MCF 10A (cell line): ENCODE data around the gene PIGP. TPM values are rescaled to one million over a fixed set of nuclear protein-coding genes. Genes with fewer than 3 reads are reported as not detected.
"Not testable (repeated sequence)": the region's sequence is repeated elsewhere in the genome, so short reads cannot be mapped to it uniquely, and the experiment has no call there.

Source experiments
- BruUV-seq: library from RNA; stranded (reverse); fragments of 400-500 nt; replicated peaks from 2 replicates; lab custom pipeline; 2021; lab: Mats Ljungman, UMichigan
- CTCF ChIA-PET: fragments of 300-600 bp; sonication (Branson Sonifier 250); formaldehyde crosslinking; extraction: SDS; loops from one replicate; lab custom pipeline; 2021; ENCODE audit warnings: antibody characterized with exemption, inconsistent platforms; lab: Yijun Ruan, JAX
- POLR2A ChIA-PET: fragments of 300-600, 350-650 bp; sonication (Branson Sonifier 250); formaldehyde crosslinking; extraction: SDS; loops from one replicate; lab custom pipeline; 2020; ENCODE audit warnings: antibody characterized with exemption, inconsistent platforms; lab: Yijun Ruan, JAX
- DNase-seq: peaks from one replicate; pipeline ENCODE4 v3.0.0-alpha.2; 2018; ENCODE audit not compliant: unreplicated experiment
- H3K27ac Mint-ChIP-seq: one replicate; pipeline ENCODE4 v1.8.0; 2022; ENCODE audit warnings: mild to moderate bottlenecking, low read depth, mixed read lengths; ENCODE audit not compliant: unreplicated experiment
- H3K27me3 Mint-ChIP-seq: one replicate; pipeline ENCODE4 v1.8.0; 2022; ENCODE audit warnings: mixed read lengths; ENCODE audit not compliant: insufficient read depth, unreplicated experiment
- H3K36me3 Mint-ChIP-seq: one replicate; pipeline ENCODE4 v1.8.0; 2022; ENCODE audit warnings: mild to moderate bottlenecking, moderate library complexity, mixed read lengths; ENCODE audit not compliant: insufficient read depth, unreplicated experiment
- H3K4me1 Mint-ChIP-seq: one replicate; pipeline ENCODE4 v1.8.0; 2022; ENCODE audit warnings: mixed read lengths; ENCODE audit not compliant: insufficient read depth, unreplicated experiment
- H3K4me3 Mint-ChIP-seq: one replicate; pipeline ENCODE4 v1.8.0; 2022; ENCODE audit warnings: mild to moderate bottlenecking, moderate library complexity, mixed read lengths; ENCODE audit not compliant: unreplicated experiment
- H3K9me3 Mint-ChIP-seq: one replicate; pipeline ENCODE4 v1.8.0; 2022; ENCODE audit warnings: mixed read lengths; ENCODE audit not compliant: unreplicated experiment
- CTCF ChIP-seq: fragments of 200-600 bp; IDR thresholded peaks from one replicate; pipeline ENCODE4 v1.8.0; 2022; ENCODE audit warnings: antibody characterized with exemption, mild to moderate bottlenecking; ENCODE audit not compliant: unreplicated experiment
- intact Hi-C: fragments of 100-400 bp; cut with micrococcal nuclease; formaldehyde crosslinking; loops from 2 replicates; pipeline ENCODE4 v1.14.1; 2022
- total RNA-seq: library from RNA; stranded (reverse); gene quantifications from 2 replicates; pipeline ENCODE4 v1.2.3, GENCODE V29; 2022

The PIGP gene
- total RNA-seq, 1 experiment from 2014 or later: 29.8 TPM

GRCh38 chr21:37041706-37042271 lies 31.1 kb downstream of the PIGP start:
- H3K4me3 Mint-ChIP-seq: no peak overlapping the region
- H3K27me3 Mint-ChIP-seq: no peaks in the 10 kb centered on the region
- DNase-seq: no peak
- no peaks in the 10 kb centered on the region for H3K9me3 Mint-ChIP-seq
- intact Hi-C loops: no loop called here
- no peak overlapping the region for H3K27ac Mint-ChIP-seq
- CTCF ChIA-PET: no interaction called here
- no peaks in the 10 kb centered on the region for H3K36me3 Mint-ChIP-seq
- POLR2A ChIA-PET: no interaction called here
- H3K4me1 Mint-ChIP-seq: peaks cover 5% of the 10 kb centered on the region
- TF ChIP-seq CTCF: no peak
- no TSS peak for BruUV-seq

DNA sequence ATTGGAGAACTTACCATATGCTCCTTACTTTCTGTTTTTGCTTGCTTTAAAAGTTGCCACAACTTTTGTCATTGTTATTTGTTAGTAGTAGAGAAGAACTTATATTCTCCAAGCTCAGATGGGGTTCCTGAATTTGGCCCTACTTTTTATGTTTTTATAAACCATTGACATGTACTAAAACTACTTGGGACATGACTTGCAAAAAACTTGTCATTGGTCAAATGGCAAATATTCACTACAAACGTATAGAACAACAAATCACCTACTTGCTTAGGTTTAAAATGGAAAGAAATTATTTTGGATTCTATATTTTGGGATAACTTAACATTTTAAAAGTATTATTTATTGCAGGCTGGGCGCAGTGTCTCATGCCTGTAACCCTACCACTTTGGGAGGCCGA lies 32.7 kb downstream of the PIGP start:
- no peaks in the 10 kb centered on the region for H3K9me3 Mint-ChIP-seq

DNA sequence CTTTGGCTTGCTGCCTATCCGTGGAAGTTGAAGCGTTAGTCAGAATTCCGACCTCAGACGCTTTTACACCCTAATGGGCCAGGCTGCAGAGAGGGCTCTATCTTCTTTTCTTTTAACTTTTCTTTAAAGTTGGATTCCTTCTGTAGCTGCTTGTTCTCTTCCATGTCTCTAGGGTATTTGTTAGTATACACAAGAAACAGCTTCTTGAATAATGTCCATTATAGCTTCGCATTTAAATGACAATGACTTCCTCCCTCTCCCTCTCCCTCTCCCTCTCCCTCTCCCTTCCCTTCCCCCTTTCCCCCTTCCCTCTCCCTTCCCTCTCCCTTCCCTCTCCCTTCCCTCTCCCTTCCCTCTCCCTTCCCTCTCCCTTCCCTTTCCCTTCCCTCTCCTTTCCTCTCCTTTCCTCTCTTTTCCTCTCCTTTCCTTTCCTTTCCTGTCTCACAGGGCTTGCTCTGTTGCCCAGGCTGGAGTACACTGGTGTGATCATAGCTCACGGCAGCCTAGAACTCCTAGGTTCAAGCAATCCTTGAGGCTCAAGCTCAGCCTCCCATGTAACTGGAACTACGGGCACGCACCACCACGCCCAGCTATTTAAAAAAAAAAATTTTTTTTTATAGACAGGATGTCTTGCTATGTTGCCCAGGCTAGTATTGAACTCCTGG lies 33.3 kb downstream of the PIGP start:
- TF ChIP-seq CTCF: no peak
- POLR2A ChIA-PET: interaction anchor here (0.6 to 0.7 kb wide), 2 partner anchors 12 to 210 kb away, joined by 3 to 5 read pairs; no protein-coding TSS in a partner anchor
- DNase-seq: no peak
- Mint-ChIP-seq H3K9me3 (no peaks in the 10 kb centered on the region), H3K4me3 (no peak overlapping the region), H3K27ac (no peak overlapping the region), H3K36me3 (no peaks in the 10 kb centered on the region), H3K27me3 (no peaks in the 10 kb centered on the region), H3K4me1 (no peaks in the 10 kb centered on the region)
- intact Hi-C loops: no loop called here
- BruUV-seq: no TSS peak
- CTCF ChIA-PET: interaction anchor here (0.5 to 1.4 kb wide), 4 partner anchors 10 to 384 kb away, joined by 3 to 5 read pairs (median 3); no protein-coding TSS in a partner anchor

More for the DNA sequence above, 32.7 kb downstream of the PIGP start:
- ChIA-PET CTCF (interaction anchor here (0.6 kb wide), 1 partner anchor 82 kb away, joined by 3 read pairs; no protein-coding TSS in a partner anchor), POLR2A (interaction anchor here (0.7 kb wide), 1 partner anchor 29 kb away, joined by 3 read pairs; no protein-coding TSS in a partner anchor)
- Mint-ChIP-seq H3K27ac (no peak overlapping the region), H3K36me3 (no peaks in the 10 kb centered on the region), H3K4me1 (no peaks in the 10 kb centered on the region), H3K4me3 (no peak overlapping the region), H3K27me3 (no peaks in the 10 kb centered on the region)
- no peak for TF ChIP-seq CTCF
- intact Hi-C loops: no loop called here
- BruUV-seq: no TSS peak
- no peak for DNase-seq

- no TSS peak for BruUV-seq
- Mint-ChIP-seq H3K9me3 (no peaks in the 10 kb centered on the region), H3K27ac (no peak overlapping the region), H3K4me1 (peaks cover 9% of the 10 kb centered on the region), H3K36me3 (no peaks in the 10 kb centered on the region), H3K4me3 (no peak overlapping the region), H3K27me3 (no peaks in the 10 kb centered on the region)
- CTCF ChIA-PET: no interaction called here
- intact Hi-C loops: no loop called here
- POLR2A ChIA-PET: no interaction called here
- no peak for TF ChIP-seq CTCF
- DNase-seq: no peak
Observed at GRCh38 chr21:37036177-37036576, 36.7 kb downstream of the PIGP start.

DNA sequence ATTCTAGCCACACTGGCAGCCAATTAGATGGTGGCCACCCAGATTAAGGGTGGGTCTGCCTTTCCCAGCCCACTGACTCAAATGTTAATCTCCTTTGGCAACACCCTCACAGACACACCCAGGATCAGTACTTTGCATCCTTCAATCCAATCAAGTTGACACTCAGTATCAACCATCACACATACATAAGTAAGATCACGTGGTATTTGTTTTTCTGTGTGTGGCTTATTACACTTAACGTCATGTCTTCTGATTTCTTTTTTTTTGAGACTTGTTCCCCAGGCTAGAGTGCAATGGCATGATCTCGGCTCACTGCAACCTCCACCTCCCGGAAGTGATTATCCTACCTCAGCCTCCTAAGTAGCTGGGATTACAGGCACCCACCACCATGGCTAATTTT lies 38.5 kb downstream of the PIGP start:
- H3K36me3 Mint-ChIP-seq, H3K27ac Mint-ChIP-seq, H3K9me3 Mint-ChIP-seq, H3K4me1 Mint-ChIP-seq, intact Hi-C loops, DNase-seq, H3K4me3 Mint-ChIP-seq, BruUV-seq, CTCF ChIA-PET, POLR2A ChIA-PET, H3K27me3 Mint-ChIP-seq: not testable (repeated sequence)
